ENCODE results near the gene PPM1E.
"Not testable (repeated sequence)": the region's sequence is repeated elsewhere in the genome, so short reads cannot be mapped to it uniquely, and the experiment has no call there.

Gene PPM1E

GRCh38 chr17:58829172-58829637 lies 73.6 kb downstream of the PPM1E start:
- TF ChIP-seq CTCF (conservative IDR thresholded peaks at IDR 0.05; ENCODE audit: control insufficient read depth, insufficient read depth, low read depth, low read length) = no peak
- H3K4me3 ChIP-seq (ENCODE audit: control insufficient read depth, low read depth, low read length) = no peak overlapping the region
- DNase-seq (ENCODE audit: low read depth) = no peak

DNA sequence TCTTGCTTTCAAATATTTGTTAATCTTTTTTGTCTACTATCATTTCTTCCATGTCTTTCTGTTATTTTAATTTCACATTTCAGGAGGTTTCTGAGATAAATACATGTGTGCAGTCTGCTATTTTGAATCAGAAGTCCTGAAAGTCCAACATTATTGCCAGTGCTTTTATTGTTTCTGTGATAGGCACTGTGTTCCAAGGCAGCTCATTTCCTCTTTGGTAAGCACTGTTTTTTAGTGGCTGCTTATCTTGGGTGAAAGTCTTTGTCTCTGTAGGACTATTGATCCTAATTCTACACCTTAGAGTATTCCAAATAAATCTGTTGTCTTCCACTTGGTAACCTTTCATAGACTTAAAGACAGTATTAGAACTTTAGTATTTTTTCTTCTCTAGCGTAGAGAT lies 76.1 kb downstream of the PPM1E start:
- DNase-seq (ENCODE audit: low read depth) = no peak
- H3K4me3 ChIP-seq (ENCODE audit: control insufficient read depth, low read depth, low read length) = no peak overlapping the region
- no peak for TF ChIP-seq CTCF (conservative IDR thresholded peaks at IDR 0.05; ENCODE audit: control insufficient read depth, insufficient read depth, low read depth, low read length)

GRCh38 chr17:58832514-58832913 lies 76.9 kb downstream of the PPM1E start:
- no peak for TF ChIP-seq CTCF (conservative IDR thresholded peaks at IDR 0.05; ENCODE audit: control insufficient read depth, insufficient read depth, low read depth, low read length)
- no peak overlapping the region for H3K4me3 ChIP-seq (ENCODE audit: control insufficient read depth, low read depth, low read length)
- no peak for DNase-seq (ENCODE audit: low read depth)

DNA sequence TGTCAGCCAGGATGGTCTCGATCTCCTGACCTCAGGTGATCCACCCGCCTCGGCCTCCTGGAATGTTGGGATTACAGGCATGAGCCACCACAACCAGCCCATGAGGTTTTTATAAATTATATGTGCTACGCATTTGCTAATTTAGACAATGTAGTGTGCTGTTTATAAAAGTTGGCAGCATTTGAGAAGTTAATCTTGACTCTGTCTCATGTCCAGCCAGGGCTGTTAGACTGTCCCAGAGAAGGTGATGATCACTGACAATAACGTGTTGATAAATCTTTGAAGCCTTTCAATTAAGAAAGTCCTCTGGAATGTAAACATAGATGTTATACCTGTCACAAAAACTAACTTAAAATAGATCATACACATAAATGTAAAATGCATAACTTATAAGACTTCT lies 82.0 kb downstream of the PPM1E start:
- no peak for TF ChIP-seq CTCF (conservative IDR thresholded peaks at IDR 0.05; ENCODE audit: control insufficient read depth, insufficient read depth, low read depth, low read length)
- H3K4me3 ChIP-seq (ENCODE audit: control insufficient read depth, low read depth, low read length) = no peak overlapping the region
- no peak for DNase-seq (ENCODE audit: low read depth)

DNA sequence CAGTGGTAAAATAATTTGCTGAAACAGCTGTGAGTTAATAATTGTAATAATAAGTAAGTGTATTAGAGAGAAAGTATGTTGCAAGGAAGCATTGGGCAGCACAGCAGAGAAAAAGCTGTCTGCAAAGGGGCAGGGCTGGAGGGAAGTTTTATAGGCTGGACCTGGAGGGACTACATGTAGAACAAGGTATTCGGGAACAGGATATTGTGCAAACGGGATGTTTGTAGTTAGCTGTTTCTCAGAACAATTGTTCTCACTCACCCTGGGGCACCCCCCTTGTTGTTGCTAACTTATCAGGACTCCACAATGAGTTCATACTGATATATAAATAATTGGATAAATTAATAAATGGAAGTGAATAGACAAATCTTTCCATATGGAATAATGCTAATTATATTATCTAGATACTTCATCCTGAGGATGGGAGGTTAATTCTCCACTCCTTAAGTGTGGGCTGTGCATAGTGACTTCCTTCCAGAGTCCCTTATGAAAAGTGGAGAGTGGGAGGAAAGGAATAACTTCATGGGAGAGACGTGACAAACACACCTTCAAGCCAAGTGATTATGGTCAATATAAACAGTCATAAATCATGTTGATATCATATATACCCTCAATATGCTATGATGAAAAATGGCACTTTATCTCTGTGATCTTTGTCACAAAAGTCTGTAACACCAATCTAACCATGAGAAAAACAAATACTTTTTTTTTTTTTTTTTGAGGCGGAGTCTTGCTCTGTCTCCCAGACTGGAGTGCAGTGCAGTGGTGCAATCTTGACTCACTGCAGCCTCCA lies 85.4 kb downstream of the PPM1E start:
- DNase-seq (ENCODE audit: low read depth) = no peak
- no peak for TF ChIP-seq CTCF (conservative IDR thresholded peaks at IDR 0.05; ENCODE audit: control insufficient read depth, insufficient read depth, low read depth, low read length)
- no peak overlapping the region for H3K4me3 ChIP-seq (ENCODE audit: control insufficient read depth, low read depth, low read length)

GRCh38 chr17:58846413-58846812 lies 90.8 kb downstream of the PPM1E start:
- not testable (repeated sequence) for H3K4me3 ChIP-seq (ENCODE audit: control insufficient read depth, low read depth, low read length); DNase-seq (ENCODE audit: low read depth)

DNA sequence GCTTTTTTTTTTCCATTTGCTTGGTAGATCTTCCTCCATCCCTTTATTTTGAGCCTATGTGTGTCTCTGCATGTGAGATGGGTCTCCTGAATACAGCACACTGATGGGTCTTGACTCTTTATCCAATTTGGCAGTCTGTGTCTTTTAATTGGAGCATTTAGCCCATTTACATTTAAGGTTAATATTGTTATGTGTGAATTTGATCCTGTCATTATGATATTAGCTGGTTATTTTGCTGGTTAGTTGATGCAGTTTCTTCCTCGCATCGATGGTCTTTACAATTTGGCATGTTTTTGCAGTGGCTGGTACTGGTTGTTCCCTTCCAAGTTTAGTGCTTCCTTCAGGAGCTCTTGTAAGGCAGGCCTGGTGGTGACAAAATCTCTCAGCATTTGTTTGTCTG lies 94.5 kb downstream of the PPM1E start:
- not testable (repeated sequence) for H3K4me3 ChIP-seq (ENCODE audit: control insufficient read depth, low read depth, low read length); DNase-seq (ENCODE audit: low read depth)

- H3K4me3 ChIP-seq (ENCODE audit: control insufficient read depth, low read depth, low read length) = no peak overlapping the region
- TF ChIP-seq CTCF (conservative IDR thresholded peaks at IDR 0.05; ENCODE audit: control insufficient read depth, insufficient read depth, low read depth, low read length) = no peak
- DNase-seq (ENCODE audit: low read depth) = no peak
Observed at GRCh38 chr17:58865301-58865700, 109.6 kb downstream of the PPM1E start.

All from fibroblast of mammary gland (primary cell).